Measurements from ENCODE around the gene ITIH1.
"Not testable (repeated sequence)": the region's sequence is repeated elsewhere in the genome, so short reads cannot be mapped to it uniquely, and the experiment has no call there.

ITIH1 gene, protein sequence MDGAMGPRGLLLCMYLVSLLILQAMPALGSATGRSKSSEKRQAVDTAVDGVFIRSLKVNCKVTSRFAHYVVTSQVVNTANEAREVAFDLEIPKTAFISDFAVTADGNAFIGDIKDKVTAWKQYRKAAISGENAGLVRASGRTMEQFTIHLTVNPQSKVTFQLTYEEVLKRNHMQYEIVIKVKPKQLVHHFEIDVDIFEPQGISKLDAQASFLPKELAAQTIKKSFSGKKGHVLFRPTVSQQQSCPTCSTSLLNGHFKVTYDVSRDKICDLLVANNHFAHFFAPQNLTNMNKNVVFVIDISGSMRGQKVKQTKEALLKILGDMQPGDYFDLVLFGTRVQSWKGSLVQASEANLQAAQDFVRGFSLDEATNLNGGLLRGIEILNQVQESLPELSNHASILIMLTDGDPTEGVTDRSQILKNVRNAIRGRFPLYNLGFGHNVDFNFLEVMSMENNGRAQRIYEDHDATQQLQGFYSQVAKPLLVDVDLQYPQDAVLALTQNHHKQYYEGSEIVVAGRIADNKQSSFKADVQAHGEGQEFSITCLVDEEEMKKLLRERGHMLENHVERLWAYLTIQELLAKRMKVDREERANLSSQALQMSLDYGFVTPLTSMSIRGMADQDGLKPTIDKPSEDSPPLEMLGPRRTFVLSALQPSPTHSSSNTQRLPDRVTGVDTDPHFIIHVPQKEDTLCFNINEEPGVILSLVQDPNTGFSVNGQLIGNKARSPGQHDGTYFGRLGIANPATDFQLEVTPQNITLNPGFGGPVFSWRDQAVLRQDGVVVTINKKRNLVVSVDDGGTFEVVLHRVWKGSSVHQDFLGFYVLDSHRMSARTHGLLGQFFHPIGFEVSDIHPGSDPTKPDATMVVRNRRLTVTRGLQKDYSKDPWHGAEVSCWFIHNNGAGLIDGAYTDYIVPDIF

GRCh38 chr3:52777127-52777958 is at the start of gene ITIH1:
TSS of gene ITIH1 (plus strand) at chr3:52777599. CDS start at chr3:52777616, 17 bp downstream.
- DNase-seq = no peak

DNA sequence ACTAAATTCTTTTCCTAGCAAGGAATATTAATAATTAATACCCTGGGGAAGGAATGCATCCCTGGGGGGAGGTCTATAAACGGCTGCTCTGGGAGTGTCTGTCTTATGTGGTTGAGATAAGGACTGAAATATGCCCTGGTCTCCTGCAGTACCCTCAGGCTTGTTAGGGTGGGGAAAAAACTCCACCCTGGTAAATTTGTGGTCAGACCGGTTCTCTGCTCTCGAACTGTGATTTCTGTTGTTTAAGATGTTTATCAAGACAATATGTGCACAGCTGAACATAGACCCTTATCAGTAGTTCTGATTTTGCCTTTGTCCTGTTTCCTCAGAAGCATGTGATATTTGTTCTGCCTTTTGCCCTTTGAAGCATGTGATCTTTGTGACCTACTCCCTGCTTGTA is 48.6 kb upstream of the ITIH1 start:
- not testable (repeated sequence) for DNase-seq

DNA sequence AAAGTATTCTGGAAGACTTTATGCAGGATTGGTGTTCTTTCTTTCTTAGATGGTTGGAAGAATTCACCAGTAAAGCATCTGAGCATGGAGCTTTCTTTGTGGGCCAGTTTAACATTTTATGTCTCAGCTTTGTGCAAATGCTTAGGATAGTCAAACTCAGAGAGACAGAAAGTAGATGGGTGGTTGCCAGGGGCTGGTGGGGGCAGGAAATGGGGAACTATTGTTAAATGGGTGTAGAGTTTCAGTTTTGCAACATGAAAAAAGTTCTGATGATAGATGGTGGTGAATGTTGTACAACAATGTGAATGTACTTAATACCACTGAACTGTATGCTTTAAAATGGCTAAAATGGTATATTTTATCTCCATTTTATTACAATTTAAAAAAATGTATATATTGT is 46.7 kb upstream of the ITIH1 start:
- no peak for DNase-seq

DNA sequence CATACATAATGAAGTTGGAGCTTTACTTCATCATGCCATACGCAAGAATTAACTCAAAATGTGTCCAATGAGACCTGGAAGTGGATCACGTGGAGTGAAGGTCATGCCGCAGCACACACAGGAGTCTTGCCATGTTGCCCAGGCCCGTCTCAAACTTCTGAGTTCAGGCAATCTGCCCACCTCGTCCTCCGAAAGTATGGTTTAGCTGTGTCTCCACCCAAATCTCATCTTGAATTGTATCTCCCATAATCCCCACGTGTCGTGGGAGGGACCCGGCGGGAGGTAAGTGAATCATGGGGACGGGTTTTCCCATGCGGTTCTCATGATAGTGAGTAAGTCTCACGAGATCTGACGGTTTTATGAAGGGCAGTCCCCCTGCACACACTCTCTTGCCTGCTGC is 45.8 kb upstream of the ITIH1 start:
- no peak for DNase-seq

DNA sequence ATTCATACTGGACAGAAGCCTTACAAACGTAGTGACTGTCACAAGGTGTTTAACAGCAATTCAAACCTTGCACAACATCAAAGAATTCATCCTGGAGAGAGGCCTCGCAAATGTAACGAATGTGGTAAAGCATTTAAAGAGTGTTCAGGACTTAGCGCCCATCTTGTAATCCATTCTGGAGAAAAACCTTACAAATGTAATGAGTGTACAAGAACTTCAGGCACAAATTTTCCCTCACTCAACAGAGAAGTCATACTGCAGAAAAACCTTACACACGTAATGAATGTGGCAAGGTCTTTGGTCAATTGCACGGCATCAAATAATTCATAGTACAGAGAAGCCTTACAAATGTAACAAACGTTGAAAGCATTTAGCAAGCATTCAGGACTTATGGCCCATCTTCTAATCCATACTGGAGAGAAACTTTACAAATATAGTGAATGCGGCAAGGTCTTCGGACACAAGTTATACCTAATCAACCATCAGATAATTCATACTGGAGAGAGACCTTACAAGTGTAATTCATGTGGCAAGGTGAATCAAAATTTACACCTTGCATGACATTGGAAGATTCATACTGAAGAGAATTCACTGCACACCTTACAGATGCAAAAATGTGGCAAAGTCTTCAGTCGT is 44.0 kb upstream of the ITIH1 start:
- DNase-seq = no peak

DNA sequence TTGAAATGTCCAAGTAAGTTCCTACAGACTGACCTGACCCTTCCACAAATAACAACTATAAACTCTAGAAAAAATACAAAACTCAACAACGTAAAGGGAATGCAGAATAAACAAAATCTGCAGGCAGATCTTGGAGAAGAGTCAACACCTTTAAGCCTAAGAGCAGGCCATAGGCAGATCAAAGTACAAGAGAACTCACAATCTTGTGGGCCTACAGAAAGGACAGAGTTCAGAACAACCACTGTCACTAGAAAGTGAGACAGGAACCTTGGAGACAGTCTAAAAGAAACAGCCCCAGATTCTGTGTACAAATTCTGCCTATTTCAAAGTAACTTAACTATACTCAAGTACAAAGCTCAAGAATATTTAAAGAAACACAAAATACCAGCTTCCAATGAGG is 37.7 kb upstream of the ITIH1 start:
- DNase-seq = no peak

- peak; percentile 6 for DNase-seq
Observed at GRCh38 chr3:52742418-52743041, 34.9 kb upstream of the ITIH1 start.

GRCh38 chr3:52743152-52743551 is 34.2 kb upstream of the ITIH1 start:
- no peak for DNase-seq

GRCh38 chr3:52743721-52744120 is 33.7 kb upstream of the ITIH1 start:
- no peak for DNase-seq

GRCh38 chr3:52752045-52752660 is 25.2 kb upstream of the ITIH1 start:
- DNase-seq = no peak

DNA sequence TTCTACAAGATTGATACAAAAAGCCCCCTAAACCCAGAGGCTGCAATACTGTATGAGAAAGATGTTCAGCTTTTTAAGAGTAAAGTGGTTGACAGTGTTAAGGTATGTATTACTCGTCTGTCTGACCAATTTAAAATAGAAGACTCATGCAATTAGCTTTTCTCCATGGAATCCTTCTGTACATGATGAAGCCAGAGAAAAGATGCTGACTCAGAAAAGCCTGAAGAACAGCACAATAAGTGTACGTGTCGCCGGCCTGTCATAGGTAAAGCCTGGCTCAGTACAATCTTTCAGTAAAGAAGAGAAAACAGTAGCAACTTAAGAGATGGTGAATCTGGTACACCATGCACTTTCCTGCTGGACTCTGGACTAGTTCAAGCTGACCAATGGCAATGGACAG is 23.0 kb upstream of the ITIH1 start:
- DNase-seq = no peak

DNA sequence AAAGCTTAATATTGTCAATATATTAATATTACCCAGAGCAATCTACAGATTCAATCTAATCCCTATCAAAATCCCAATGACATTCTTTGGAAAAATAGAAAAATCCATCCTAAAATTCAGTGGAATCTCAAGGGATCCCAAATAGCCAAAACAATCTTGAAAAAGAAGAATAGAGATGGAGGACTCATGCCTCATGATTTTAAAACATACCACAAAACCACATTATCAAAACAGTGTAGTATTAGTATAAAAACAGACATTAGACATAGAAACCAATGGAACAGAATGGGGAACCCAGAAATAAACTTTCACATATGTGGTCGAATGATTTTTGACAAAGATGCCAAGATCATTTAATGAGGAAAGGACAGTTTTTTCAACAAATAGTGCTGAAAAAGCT is 21.3 kb upstream of the ITIH1 start:
- DNase-seq = no peak

GRCh38 chr3:52763466-52763865 is 13.9 kb upstream of the ITIH1 start:
- DNase-seq = no peak

DNA sequence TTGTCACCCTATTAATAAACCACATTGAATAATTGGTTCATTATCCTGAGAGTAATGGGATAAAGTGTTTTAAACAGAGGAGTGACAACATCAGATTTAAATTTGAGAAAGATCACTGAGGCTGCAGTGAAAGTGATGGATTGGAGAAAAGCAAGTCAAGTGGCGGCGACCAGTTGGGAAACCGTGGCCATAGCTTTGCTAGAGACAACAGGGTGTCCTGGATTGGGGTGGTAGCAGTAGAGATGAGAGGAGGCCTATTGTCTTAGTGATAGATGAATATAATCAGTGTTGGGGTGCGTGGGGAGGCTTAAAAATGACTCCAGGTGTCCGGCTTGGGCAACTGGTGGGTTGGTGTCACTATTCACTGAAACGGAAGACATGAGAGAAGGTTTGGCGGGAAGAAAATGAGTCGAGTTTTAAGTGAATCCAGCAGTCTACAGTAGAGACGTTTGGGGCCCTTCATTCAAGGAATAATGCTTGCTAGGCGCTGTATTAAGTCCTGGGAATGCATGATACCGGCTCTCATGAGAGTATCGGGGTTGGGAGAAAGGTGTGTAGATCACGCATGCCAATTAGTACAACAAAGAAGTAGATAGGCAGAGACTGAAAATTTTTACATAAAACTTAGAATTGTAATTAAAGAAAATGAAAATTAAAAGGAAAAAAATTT is 7.5 kb upstream of the ITIH1 start:
- DNase-seq = peak; percentile 30

DNA sequence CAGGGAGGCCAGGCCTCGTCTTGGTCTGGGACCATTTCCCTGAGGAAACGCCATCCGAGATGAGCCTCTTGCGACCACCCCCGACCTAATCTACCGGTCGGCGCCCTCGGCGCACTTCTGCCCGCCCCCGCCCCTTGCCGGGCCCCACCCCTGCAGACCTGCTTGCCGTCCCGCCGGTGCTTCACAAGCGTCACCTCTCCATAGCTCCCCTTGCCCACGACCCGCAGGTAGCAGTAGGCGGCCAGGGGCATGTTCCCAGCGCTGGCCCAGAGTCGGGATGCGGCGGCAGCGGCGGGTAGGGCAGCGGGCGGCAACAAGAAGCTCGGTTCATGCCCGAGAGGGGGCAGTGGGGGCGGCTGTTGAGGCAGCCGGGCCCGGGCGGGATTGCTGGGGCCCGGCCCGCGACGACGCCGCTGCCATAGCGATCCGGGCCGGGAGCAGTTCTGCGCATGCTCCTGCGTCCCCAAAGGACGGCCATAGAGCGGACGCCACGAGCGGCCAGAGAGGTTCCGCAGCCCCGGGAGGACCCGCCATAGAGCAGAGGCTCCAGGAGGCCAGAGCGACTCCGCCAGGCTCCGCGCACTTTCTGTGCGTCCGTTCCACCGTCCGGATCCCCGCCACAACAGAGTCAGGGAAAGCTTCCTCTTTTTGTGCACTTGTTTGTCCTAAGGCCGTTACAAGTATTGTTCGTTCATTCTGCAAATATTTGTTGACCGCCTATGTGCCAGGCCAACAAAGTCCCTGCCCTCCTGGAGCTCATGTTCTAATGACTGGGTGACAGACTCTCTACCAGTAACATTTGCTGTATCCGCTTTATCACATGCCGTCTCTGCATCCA is 6.7 kb upstream of the ITIH1 start, which contains the start of gene NEK4:
Gene NEK4 (minus strand): TSS at position 445 of the 838 bp plus-strand sequence. CDS start 194 bp downstream, at position 251.
- DNase-seq = peak; percentile 93

DNA sequence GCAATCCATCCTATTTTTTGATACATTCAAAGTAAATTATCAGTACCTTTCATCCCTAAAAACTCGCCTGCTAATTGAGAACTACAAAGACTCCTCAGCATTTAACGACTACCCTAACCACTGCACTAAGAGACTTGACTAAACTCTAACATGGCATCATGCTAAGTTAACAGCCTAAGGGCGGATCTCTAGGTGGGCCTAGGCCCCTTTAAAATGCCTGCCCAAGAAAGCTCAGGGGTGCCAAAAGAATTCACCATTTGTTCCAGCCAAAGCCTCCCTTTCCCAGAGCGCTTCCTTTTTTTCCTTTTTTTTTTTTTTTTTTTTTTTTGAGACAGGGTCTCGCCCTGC is 6.1 kb upstream of the ITIH1 start:
- peak; percentile 61 for DNase-seq

DNA sequence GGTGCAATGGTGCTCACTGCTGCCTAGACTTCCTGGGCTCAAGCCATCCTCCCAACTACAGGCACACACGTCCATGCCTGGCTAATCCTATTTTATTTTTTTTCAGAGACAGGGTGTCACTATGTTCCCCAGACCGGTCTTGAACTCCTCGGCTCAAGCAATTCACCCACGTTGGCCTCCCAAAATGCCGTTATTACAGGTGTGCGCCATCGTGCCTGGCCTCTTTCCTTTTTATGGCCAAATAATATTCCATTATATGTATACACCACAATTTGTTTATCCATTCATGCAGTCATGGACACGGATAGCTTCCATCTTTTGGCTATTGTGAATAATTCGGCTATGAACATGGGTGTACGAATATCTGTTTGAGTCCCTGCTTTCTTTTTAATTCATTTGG is 5.7 kb upstream of the ITIH1 start:
- no peak for DNase-seq

GRCh38 chr3:52773361-52774065 is 3.9 kb upstream of the ITIH1 start:
- DNase-seq = no peak

DNA sequence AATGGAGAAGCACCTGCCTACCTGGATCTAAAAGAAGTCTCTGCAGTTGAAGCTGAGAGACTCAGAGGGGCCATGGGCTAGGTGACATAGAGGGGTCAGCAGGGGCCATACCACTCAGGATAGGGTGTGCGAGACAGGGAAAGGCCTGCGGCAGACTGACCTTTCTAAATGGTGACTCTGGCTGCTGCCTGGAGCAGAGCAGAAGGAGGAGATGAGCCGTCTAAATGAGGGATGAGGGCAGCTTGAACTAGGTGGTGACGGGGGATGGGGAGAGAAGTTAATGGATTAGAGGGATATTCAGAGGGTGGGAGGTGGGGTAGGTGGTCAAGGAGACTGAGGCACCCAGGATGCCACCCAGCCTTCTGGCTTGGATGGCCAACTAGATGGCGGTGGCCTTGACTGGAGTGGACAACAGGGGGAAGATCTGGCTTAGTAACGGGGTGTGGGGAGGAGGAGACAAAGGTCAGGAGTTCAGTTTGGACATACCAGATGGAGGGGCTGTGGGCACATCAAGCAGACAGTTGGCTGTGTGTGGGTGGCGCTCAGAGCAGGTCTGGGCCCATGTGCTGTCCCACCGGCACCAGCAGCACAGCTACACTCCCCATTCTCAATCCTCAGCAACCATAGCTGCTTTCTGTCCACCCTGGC is 3.2 kb upstream of the ITIH1 start:
- DNase-seq = no peak

Data from NCI-H69 (cell line).